ENCODE results near the gene MS4A12.

Gene MS4A12

DNA sequence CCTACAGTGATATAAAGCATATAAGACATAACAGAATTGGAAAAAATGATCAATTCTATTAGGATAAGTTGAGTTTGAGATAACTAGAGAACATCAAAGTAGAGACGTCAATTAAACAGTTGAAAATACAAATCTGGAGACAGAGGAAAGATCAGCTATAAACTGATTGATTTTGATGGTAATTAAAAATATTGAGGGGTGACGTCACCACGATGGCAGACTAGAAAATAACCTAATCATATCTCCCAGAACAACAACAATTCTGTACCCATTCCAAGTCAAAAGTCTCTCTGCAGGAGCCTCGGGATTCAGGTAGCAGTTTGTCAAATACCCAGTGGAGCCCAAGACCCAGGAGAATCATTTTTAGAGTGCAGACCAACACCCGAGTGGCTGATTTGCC, 51.5 kb downstream of the MS4A12 start:
- TF ChIP-seq, protein P1, sequence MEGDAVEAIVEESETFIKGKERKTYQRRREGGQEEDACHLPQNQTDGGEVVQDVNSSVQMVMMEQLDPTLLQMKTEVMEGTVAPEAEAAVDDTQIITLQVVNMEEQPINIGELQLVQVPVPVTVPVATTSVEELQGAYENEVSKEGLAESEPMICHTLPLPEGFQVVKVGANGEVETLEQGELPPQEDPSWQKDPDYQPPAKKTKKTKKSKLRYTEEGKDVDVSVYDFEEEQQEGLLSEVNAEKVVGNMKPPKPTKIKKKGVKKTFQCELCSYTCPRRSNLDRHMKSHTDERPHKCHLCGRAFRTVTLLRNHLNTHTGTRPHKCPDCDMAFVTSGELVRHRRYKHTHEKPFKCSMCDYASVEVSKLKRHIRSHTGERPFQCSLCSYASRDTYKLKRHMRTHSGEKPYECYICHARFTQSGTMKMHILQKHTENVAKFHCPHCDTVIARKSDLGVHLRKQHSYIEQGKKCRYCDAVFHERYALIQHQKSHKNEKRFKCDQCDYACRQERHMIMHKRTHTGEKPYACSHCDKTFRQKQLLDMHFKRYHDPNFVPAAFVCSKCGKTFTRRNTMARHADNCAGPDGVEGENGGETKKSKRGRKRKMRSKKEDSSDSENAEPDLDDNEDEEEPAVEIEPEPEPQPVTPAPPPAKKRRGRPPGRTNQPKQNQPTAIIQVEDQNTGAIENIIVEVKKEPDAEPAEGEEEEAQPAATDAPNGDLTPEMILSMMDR (IDR thresholded peaks at IDR 0.05; ENCODE audit: insufficient read depth, low read depth, low read length, missing control alignments) = no peak
- no peak overlapping the region for H3K4me3 ChIP-seq (ENCODE audit: low read depth, low read length)
- no peak for DNase-seq (ENCODE audit: low read depth)
